Ishikawa (cell line): Measurements from ENCODE around the gene PYGO2.

Experiments
- CREB1 ChIP-seq: IDR thresholded peaks from 2 replicates; pipeline ENCODE4 v1.6.1; 2012; ENCODE audit warnings: low read depth
- EP300 ChIP-seq: IDR thresholded peaks from 2 replicates; pipeline ENCODE4 v1.6.1; 2012; ENCODE audit warnings: borderline replicate concordance
- MAX ChIP-seq: IDR thresholded peaks from 2 replicates; pipeline ENCODE4 v1.6.1; 2012
- NFIC ChIP-seq: IDR thresholded peaks from 2 replicates; pipeline ENCODE4 v1.6.1; 2012
- REST ChIP-seq: IDR thresholded peaks from 2 replicates; pipeline ENCODE4 v1.6.1; 2012; ENCODE audit warnings: low read depth, mild to moderate bottlenecking
- TAF1 ChIP-seq: IDR thresholded peaks from 2 replicates; pipeline ENCODE4 v1.6.1; 2012; ENCODE audit warnings: low read depth, mild to moderate bottlenecking
- TCF12 ChIP-seq: IDR thresholded peaks from 2 replicates; pipeline ENCODE4 v1.6.1; 2012; ENCODE audit warnings: low read depth
- USF1 ChIP-seq: IDR thresholded peaks from 2 replicates; pipeline ENCODE4 v1.6.1; 2012
- YY1 ChIP-seq: IDR thresholded peaks from 2 replicates; pipeline ENCODE4 v1.6.1; 2012; ENCODE audit warnings: low read depth

GRCh38 chr1:155001675-155002463, 40.3 kb upstream of the PYGO2 start:
- no peak for TF ChIP-seq REST
- TF ChIP-seq USF1, result no peak
- peak; percentile 34; the same call in 1 of the 2 replicates for TF ChIP-seq TCF12
- TF ChIP-seq TAF1, result peak; percentile 75; the same call in 1 of the 2 replicates
- no peak for TF ChIP-seq NFIC
- peak; percentile 47; the same call in 1 of the 2 replicates for TF ChIP-seq CREB1
- TF ChIP-seq EP300, result no peak
- no peak; the same call in 1 of the 2 replicates for TF ChIP-seq MAX
- no peak for TF ChIP-seq YY1
